ENCODE measurements around the gene IGF1R. TPM values are rescaled to one million over a fixed set of nuclear protein-coding genes. Genes with fewer than 3 reads are reported as not detected.

IGF1R gene
- total RNA-seq, 1 experiment from 2014 or later = 51.6 TPM

DNA sequence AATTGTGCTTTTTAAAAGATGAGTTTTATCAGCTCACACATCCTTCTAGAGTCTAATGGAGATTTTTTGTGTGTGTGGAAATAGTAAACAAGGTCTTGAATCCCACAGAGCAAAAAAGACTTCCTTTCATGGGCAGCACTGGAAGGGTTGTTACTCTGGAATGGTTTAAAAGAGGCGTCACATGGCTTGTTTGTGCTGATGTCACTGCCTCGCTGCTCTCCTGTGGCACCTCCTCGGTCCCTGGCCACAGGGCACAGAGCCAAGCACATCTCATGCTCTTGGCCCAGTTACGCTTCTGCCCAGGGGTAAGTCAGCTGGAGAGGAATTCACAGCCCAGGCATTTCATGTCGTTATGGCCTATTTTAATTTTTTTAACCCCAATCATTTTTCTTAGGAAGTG, 306.1 kb downstream of the IGF1R start:
- Histone ChIP-seq H3K4me3 (ENCODE audit: low read depth, low read length) (no peak overlapping the region), H3K36me3 (ENCODE audit: control insufficient read depth, insufficient read depth, low read length) (no peaks in the 10 kb centered on the region), H3K4me1 (no peaks in the 10 kb centered on the region), H3K9me3 (no peaks in the 10 kb centered on the region), H3K27me3 (replicated peaks; ENCODE audit: control insufficient read depth, insufficient read depth, low read length) (no peaks in the 10 kb centered on the region)
- Mint-ChIP-seq H3K4me1 (ENCODE audit: low read depth, unreplicated experiment) (no peaks in the 10 kb centered on the region), H3K27me3 (ENCODE audit: insufficient read depth, unreplicated experiment) (no peaks in the 10 kb centered on the region), H3K36me3 (ENCODE audit: insufficient read depth, unreplicated experiment) (peaks cover 59% of the 10 kb centered on the region), H3K4me3 (ENCODE audit: unreplicated experiment) (no peak overlapping the region), H3K9me3 (ENCODE audit: unreplicated experiment) (no peaks in the 10 kb centered on the region), H3K27ac (ENCODE audit: unreplicated experiment) (no peak overlapping the region)
- BruUV-seq (replicated peaks) = no TSS peak
- ChIA-PET POLR2A (no interaction called here), CTCF (no interaction called here)
- intact Hi-C loops (cut with micrococcal nuclease; ENCODE audit: unreplicated experiment) = no loop called here
- no peak for DNase-seq
- TF ChIP-seq, protein P1, sequence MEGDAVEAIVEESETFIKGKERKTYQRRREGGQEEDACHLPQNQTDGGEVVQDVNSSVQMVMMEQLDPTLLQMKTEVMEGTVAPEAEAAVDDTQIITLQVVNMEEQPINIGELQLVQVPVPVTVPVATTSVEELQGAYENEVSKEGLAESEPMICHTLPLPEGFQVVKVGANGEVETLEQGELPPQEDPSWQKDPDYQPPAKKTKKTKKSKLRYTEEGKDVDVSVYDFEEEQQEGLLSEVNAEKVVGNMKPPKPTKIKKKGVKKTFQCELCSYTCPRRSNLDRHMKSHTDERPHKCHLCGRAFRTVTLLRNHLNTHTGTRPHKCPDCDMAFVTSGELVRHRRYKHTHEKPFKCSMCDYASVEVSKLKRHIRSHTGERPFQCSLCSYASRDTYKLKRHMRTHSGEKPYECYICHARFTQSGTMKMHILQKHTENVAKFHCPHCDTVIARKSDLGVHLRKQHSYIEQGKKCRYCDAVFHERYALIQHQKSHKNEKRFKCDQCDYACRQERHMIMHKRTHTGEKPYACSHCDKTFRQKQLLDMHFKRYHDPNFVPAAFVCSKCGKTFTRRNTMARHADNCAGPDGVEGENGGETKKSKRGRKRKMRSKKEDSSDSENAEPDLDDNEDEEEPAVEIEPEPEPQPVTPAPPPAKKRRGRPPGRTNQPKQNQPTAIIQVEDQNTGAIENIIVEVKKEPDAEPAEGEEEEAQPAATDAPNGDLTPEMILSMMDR (IDR thresholded peaks at IDR 0.05; ENCODE audit: insufficient read depth in 1 of 2, low read depth in 1 of 2, low read length in 1 of 2, severe bottlenecking in 1 of 2, unreplicated experiment in 1 of 2) = no peak

DNA sequence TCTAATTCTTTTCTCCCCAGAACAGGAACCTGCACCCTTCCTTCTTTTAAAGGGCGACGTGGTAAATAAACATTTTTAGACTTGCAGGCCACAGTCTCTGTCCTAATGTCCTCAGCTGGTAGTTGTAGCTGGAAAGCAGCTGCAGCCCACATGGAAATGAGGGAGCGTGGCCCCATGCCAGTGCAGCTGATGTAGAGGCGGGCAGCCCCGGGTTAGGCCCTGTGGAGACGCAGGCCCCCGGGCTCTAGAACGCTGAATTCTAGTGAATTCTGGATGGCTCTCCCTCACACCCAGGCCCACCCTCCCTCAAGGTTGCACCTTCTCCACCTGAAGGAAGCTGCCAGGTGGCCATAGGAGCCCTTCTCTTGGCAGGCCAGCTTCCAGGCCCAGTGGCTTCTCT, 307.0 kb downstream of the IGF1R start:
- H3K4me3 Mint-ChIP-seq (ENCODE audit: unreplicated experiment) = no peak overlapping the region
- TF ChIP-seq, protein P1 (IDR thresholded peaks at IDR 0.05; ENCODE audit: insufficient read depth in 1 of 2, low read depth in 1 of 2, low read length in 1 of 2, severe bottlenecking in 1 of 2, unreplicated experiment in 1 of 2) = no peak
- ChIA-PET CTCF (no interaction called here), POLR2A (no interaction called here)
- no peaks in the 10 kb centered on the region for H3K9me3 Mint-ChIP-seq (ENCODE audit: unreplicated experiment)
- H3K4me1 Mint-ChIP-seq (ENCODE audit: low read depth, unreplicated experiment) = no peaks in the 10 kb centered on the region
- no peak overlapping the region for H3K4me3 ChIP-seq (ENCODE audit: low read depth, low read length)
- no peak for DNase-seq
- no peak overlapping the region for H3K27ac Mint-ChIP-seq (ENCODE audit: unreplicated experiment)
- H3K36me3 ChIP-seq (ENCODE audit: control insufficient read depth, insufficient read depth, low read length) = no peaks in the 10 kb centered on the region
- no peaks in the 10 kb centered on the region for H3K9me3 ChIP-seq
- H3K4me1 ChIP-seq = no peaks in the 10 kb centered on the region
- H3K27me3 ChIP-seq (replicated peaks; ENCODE audit: control insufficient read depth, insufficient read depth, low read length) = no peaks in the 10 kb centered on the region
- intact Hi-C loops (cut with micrococcal nuclease; ENCODE audit: unreplicated experiment) = no loop called here
- BruUV-seq (replicated peaks) = no TSS peak
- peaks cover 55% of the 10 kb centered on the region for H3K36me3 Mint-ChIP-seq (ENCODE audit: insufficient read depth, unreplicated experiment)
- no peaks in the 10 kb centered on the region for H3K27me3 Mint-ChIP-seq (ENCODE audit: insufficient read depth, unreplicated experiment)

DNA sequence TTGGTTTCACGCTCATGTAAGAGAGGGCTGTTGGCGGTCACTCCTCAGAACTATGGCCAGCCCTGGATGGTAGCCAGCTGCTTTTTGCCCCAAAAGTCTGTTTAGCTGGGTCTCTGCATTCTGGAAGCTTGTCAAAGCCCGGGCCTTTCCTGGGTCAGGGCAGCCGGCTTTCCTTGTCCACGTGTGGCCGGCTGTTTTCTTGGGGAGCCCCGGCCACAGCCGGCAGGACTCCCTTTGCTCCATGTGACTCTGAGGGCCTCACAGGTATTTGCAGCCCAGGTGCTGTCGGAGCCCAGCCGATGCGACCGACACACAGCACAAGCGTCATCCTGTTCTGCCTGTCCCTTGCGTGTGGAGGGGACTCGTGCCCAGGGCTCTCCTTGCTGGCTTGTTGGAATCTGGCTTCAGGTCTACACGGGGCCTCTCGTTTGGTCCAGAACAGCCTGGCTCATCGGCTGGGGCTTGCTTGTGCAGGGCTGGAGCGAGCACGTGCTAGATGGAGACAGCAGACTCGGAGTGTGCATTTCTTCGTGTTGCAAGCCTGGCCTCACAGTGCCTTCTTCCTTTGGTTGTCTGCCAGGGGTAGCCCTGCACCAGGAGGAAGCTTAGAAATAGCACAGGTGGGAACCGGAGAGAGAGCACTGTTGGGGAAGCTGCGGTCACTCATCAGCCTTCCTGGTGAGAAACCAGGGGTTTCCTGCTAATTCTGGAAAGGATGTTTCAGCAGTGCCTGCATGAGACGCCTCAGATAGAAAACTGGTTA, 307.8 kb downstream of the IGF1R start:
- Mint-ChIP-seq H3K27me3 (ENCODE audit: insufficient read depth, unreplicated experiment) (no peaks in the 10 kb centered on the region), H3K36me3 (ENCODE audit: insufficient read depth, unreplicated experiment) (peaks cover 54% of the 10 kb centered on the region), H3K4me1 (ENCODE audit: low read depth, unreplicated experiment) (no peaks in the 10 kb centered on the region), H3K9me3 (ENCODE audit: unreplicated experiment) (peaks cover 1% of the 10 kb centered on the region), H3K27ac (ENCODE audit: unreplicated experiment) (no peak overlapping the region), H3K4me3 (ENCODE audit: unreplicated experiment) (no peak overlapping the region)
- no TSS peak for BruUV-seq (replicated peaks)
- TF ChIP-seq, protein P1 (IDR thresholded peaks at IDR 0.05; ENCODE audit: insufficient read depth in 1 of 2, low read depth in 1 of 2, low read length in 1 of 2, severe bottlenecking in 1 of 2, unreplicated experiment in 1 of 2) = no peak
- H3K9me3 ChIP-seq = no peaks in the 10 kb centered on the region
- ChIA-PET CTCF (interaction anchor here (0.6 kb wide), 1 partner anchor 51 kb away, joined by 3 read pairs; the partner anchor contains the start of gene PGPEP1L), POLR2A (no interaction called here)
- no peaks in the 10 kb centered on the region for H3K27me3 ChIP-seq (replicated peaks; ENCODE audit: control insufficient read depth, insufficient read depth, low read length)
- H3K36me3 ChIP-seq (ENCODE audit: control insufficient read depth, insufficient read depth, low read length) = no peaks in the 10 kb centered on the region
- no peaks in the 10 kb centered on the region for H3K4me1 ChIP-seq
- DNase-seq = no peak
- intact Hi-C loops (cut with micrococcal nuclease; ENCODE audit: unreplicated experiment) = no loop called here
- H3K4me3 ChIP-seq (ENCODE audit: low read depth, low read length) = no peak overlapping the region

Measured in Caco-2 (cell line).